B cell (primary cell): ENCODE results near the gene DSCAML1.

Experiments used
- EZH2 ChIP-seq: IDR thresholded peaks from 2 replicates; pipeline ENCODE4 v1.6.1; 2012; ENCODE audit warnings: borderline replicate concordance, low read depth, mild to moderate bottlenecking, moderate library complexity, low read length; ENCODE audit not compliant: insufficient read depth, poor library complexity, severe bottlenecking
- TF ChIP-seq, protein P1 (sequence below): fragments of 200-600 bp; IDR thresholded peaks from one replicate; pipeline ENCODE4 v1.8.0; 2022; ENCODE audit warnings: antibody characterized with exemption, mild to moderate bottlenecking

DNA sequence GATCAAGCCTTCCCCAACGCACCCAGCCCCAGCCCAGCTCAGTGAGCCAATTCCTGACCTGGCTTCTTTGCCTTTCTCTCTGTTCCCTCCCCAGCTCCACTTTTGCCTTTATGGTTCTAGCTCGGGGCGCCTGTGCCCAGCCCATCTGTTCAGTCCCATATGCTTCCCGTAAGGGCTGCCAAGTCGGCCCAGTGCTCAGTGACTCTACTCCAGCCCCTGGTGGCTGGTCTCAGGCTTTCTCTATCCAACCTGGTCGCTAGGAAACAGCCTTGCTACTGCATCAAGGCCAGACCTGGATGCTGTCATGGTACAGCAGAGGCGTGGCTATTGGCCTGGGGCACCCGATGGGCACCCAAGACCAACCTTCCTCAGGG, 178.0 kb downstream of the DSCAML1 start:
- TF ChIP-seq, protein P1, sequence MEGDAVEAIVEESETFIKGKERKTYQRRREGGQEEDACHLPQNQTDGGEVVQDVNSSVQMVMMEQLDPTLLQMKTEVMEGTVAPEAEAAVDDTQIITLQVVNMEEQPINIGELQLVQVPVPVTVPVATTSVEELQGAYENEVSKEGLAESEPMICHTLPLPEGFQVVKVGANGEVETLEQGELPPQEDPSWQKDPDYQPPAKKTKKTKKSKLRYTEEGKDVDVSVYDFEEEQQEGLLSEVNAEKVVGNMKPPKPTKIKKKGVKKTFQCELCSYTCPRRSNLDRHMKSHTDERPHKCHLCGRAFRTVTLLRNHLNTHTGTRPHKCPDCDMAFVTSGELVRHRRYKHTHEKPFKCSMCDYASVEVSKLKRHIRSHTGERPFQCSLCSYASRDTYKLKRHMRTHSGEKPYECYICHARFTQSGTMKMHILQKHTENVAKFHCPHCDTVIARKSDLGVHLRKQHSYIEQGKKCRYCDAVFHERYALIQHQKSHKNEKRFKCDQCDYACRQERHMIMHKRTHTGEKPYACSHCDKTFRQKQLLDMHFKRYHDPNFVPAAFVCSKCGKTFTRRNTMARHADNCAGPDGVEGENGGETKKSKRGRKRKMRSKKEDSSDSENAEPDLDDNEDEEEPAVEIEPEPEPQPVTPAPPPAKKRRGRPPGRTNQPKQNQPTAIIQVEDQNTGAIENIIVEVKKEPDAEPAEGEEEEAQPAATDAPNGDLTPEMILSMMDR: no peak
- TF ChIP-seq EZH2: no peak
